Bronchial epithelial cell (primary cell): Measurements from ENCODE around the gene BHLHA9. TPM values are rescaled to one million over a fixed set of nuclear protein-coding genes. Genes with fewer than 3 reads are reported as not detected.

Source experiments
- DNase-seq: peaks from one replicate; pipeline ENCODE4 v3.0.0-alpha.2; 2010; ENCODE audit warnings: low read depth
- FAIRE-seq: peaks from 2 replicates; lab custom pipeline; 2011; peaks lifted over from hg19 to GRCh38; lab: Jason Lieb, UNC
- H3K27me3 ChIP-seq: 2 replicates; pipeline ENCODE4 v1.5.1; 2011; ENCODE audit warnings: low read length; ENCODE audit not compliant: control insufficient read depth, insufficient read depth
- H3K36me3 ChIP-seq: 2 replicates; pipeline ENCODE4 v1.5.1; 2011; ENCODE audit warnings: low read length; ENCODE audit not compliant: control insufficient read depth, insufficient read depth
- H3K4me3 ChIP-seq: 2 replicates; pipeline ENCODE4 v1.5.1; 2011; ENCODE audit warnings: mild to moderate bottlenecking, low read depth, low read length, control low read depth
- CTCF ChIP-seq: IDR thresholded peaks from 2 replicates; pipeline ENCODE4 v1.5.1; 2011; ENCODE audit warnings: mild to moderate bottlenecking, moderate library complexity, low read length, control low read depth, inconsistent platforms; ENCODE audit not compliant: insufficient read depth, severe bottlenecking
- total RNA-seq: library from RNA; depleted of rRNA; stranded (reverse); fragments of >200 nt; gene quantifications from 2 replicates; pipeline ENCODE4 v1.2.1, GENCODE V29; 2014

BHLHA9 gene
- total RNA-seq, 1 donor from 2014 or later: not detected

- H3K27me3 ChIP-seq: peaks cover 14% of the 10 kb centered on the region
- no peak overlapping the region for H3K4me3 ChIP-seq
- no peak for TF ChIP-seq CTCF
- no peaks in the 10 kb centered on the region for H3K36me3 ChIP-seq
- DNase-seq: no peak
- FAIRE-seq: no peak
Observed at GRCh38 chr17:1271441-1271840, 1.2 kb downstream of the BHLHA9 start.

- no peak for TF ChIP-seq CTCF
- no peak overlapping the region for H3K4me3 ChIP-seq
- no peak for FAIRE-seq
- no peak for DNase-seq
- H3K36me3 ChIP-seq: no peaks in the 10 kb centered on the region
- peaks cover 14% of the 10 kb centered on the region for H3K27me3 ChIP-seq
Observed at GRCh38 chr17:1272701-1273100, 2.5 kb downstream of the BHLHA9 start.

- DNase-seq (no peak), FAIRE-seq (peak; percentile 28)
- peaks cover 14% of the 10 kb centered on the region for H3K27me3 ChIP-seq
- H3K36me3 ChIP-seq: no peaks in the 10 kb centered on the region
- TF ChIP-seq CTCF: no peak
- H3K4me3 ChIP-seq: no peak overlapping the region
Observed at GRCh38 chr17:1273492-1274244, 3.4 kb downstream of the BHLHA9 start.

- Histone ChIP-seq H3K27me3 (peaks cover 14% of the 10 kb centered on the region), H3K4me3 (no peak overlapping the region), H3K36me3 (no peaks in the 10 kb centered on the region)
- TF ChIP-seq CTCF: no peak
- no peak for FAIRE-seq
- no peak for DNase-seq
Observed at GRCh38 chr17:1274245-1274608, 4.0 kb downstream of the BHLHA9 start.

GRCh38 chr17:1275205-1275961 lies 5.1 kb downstream of the BHLHA9 start:
- H3K4me3 ChIP-seq: no peak overlapping the region
- no peak for FAIRE-seq
- no peak for TF ChIP-seq CTCF
- peaks cover 12% of the 10 kb centered on the region for H3K27me3 ChIP-seq
- H3K36me3 ChIP-seq: no peaks in the 10 kb centered on the region
- DNase-seq: no peak
